Measurements from ENCODE around the gene HSPA12B. TPM values are rescaled to one million over a fixed set of nuclear protein-coding genes. Genes with fewer than 3 reads are reported as not detected.

The HSPA12B gene
- total RNA-seq, 2 experiments from 2014 or later, result not detected

DNA sequence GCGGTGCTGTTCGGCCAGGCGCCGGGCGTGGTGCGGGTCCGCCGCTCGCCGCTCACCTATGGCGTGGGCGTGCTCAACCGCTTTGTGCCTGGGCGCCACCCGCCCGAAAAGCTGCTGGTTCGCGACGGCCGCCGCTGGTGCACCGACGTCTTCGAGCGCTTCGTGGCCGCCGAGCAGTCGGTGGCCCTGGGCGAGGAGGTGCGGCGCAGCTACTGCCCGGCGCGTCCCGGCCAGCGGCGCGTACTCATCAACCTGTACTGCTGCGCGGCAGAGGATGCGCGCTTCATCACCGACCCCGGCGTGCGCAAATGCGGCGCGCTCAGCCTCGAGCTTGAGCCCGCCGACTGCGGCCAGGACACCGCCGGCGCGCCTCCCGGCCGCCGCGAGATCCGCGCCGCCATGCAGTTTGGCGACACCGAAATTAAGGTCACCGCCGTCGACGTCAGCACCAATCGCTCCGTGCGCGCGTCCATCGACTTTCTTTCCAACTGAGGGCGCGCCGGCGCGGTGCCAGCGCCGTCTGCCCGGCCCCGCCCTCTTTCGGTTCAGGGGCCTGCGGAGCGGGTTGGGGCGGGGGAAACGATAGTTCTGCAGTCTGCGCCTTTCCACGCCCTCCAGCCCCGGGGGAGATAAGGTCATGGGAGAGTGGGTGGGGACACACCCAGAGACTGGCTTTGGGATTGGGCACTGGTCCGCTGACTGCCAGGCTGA is 19.3 kb downstream of the HSPA12B start:
- H3K36me3 ChIP-seq (ENCODE audit: insufficient read depth, low read length), result peaks cover 28% of the 10 kb centered on the region; the same call in 1 of the 2 replicates
- no peaks in the 10 kb centered on the region for H3K9me2 ChIP-seq (ENCODE audit: insufficient read depth, low read length)
- CTCF ChIA-PET (ENCODE audit: unreplicated experiment), result no interaction called here
- H4K20me1 ChIP-seq (ENCODE audit: insufficient read depth, low read length), result no peaks in the 10 kb centered on the region
- H2AFZ ChIP-seq (ENCODE audit: low read length), result no peak overlapping the region
- BruUV-seq (replicated peaks), result no TSS peak
- no peak for DNase-seq (ENCODE audit: low spot score)
- POLR2A ChIA-PET, result no interaction called here
- no peaks in the 10 kb centered on the region for H3K4me1 ChIP-seq (ENCODE audit: insufficient read depth, low read length, poor library complexity, severe bottlenecking)
- intact Hi-C loops (cut with micrococcal nuclease; ENCODE audit: unreplicated experiment), result no loop called here
- no peak overlapping the region for H3K4me3 ChIP-seq (ENCODE audit: low read depth, low read length, poor library complexity, severe bottlenecking)
- TF ChIP-seq, protein P1, sequence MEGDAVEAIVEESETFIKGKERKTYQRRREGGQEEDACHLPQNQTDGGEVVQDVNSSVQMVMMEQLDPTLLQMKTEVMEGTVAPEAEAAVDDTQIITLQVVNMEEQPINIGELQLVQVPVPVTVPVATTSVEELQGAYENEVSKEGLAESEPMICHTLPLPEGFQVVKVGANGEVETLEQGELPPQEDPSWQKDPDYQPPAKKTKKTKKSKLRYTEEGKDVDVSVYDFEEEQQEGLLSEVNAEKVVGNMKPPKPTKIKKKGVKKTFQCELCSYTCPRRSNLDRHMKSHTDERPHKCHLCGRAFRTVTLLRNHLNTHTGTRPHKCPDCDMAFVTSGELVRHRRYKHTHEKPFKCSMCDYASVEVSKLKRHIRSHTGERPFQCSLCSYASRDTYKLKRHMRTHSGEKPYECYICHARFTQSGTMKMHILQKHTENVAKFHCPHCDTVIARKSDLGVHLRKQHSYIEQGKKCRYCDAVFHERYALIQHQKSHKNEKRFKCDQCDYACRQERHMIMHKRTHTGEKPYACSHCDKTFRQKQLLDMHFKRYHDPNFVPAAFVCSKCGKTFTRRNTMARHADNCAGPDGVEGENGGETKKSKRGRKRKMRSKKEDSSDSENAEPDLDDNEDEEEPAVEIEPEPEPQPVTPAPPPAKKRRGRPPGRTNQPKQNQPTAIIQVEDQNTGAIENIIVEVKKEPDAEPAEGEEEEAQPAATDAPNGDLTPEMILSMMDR (conservative IDR thresholded peaks at IDR 0.05; ENCODE audit: low read length), result no peak
- TF ChIP-seq EZH2phosphoT487 (IDR thresholded peaks at IDR 0.05; ENCODE audit: borderline replicate concordance, low read depth, low read length), result no peak
- H3K79me2 ChIP-seq (ENCODE audit: insufficient read depth, low read depth, low read length), result no peaks in the 10 kb centered on the region
- H3K4me2 ChIP-seq (ENCODE audit: low read length), result no peak overlapping the region
- no peaks in the 10 kb centered on the region for H3K9me3 ChIP-seq (ENCODE audit: low read length)
- H3K27ac ChIP-seq (ENCODE audit: low read depth, low read length, poor library complexity, severe bottlenecking), result no peak overlapping the region

DNA sequence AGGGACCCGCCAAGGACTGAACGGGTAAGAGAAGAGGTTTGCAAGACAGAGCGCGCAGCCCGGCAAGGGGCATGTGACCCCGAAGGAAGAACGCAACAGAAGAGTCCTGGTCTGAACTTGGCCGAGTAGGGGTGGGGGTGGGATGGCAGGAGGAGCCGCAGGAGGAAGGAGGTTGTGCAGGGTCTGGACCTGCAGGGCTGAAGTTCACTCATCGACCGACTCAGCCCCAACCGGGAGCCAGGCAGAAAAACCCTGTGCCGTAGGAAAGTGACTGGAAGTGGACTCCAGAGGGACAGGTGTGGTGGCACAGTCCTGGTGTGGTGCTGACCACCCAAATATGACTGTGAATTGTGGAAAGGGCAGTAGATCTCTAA is 19.9 kb downstream of the HSPA12B start:
- H3K4me2 ChIP-seq (ENCODE audit: low read length), result no peak overlapping the region
- H3K36me3 ChIP-seq (ENCODE audit: insufficient read depth, low read length), result peaks cover 31% of the 10 kb centered on the region
- intact Hi-C loops (cut with micrococcal nuclease; ENCODE audit: unreplicated experiment), result no loop called here
- H3K9me2 ChIP-seq (ENCODE audit: insufficient read depth, low read length), result no peaks in the 10 kb centered on the region
- H3K27ac ChIP-seq (ENCODE audit: low read depth, low read length, poor library complexity, severe bottlenecking), result no peak overlapping the region
- H3K4me3 ChIP-seq (ENCODE audit: low read depth, low read length, poor library complexity, severe bottlenecking), result no peak overlapping the region
- BruUV-seq (replicated peaks), result no TSS peak
- no peak for TF ChIP-seq EZH2phosphoT487 (IDR thresholded peaks at IDR 0.05; ENCODE audit: borderline replicate concordance, low read depth, low read length)
- no peaks in the 10 kb centered on the region for H4K20me1 ChIP-seq (ENCODE audit: insufficient read depth, low read length)
- DNase-seq (ENCODE audit: low spot score), result no peak
- CTCF ChIA-PET (ENCODE audit: unreplicated experiment), result interaction anchor here (0.6 kb wide), 1 partner anchor 66 kb away, joined by 3 read pairs; no protein-coding TSS in a partner anchor
- H3K9me3 ChIP-seq (ENCODE audit: low read length), result no peaks in the 10 kb centered on the region
- POLR2A ChIA-PET, result no interaction called here
- H3K4me1 ChIP-seq (ENCODE audit: insufficient read depth, low read length, poor library complexity, severe bottlenecking), result no peaks in the 10 kb centered on the region
- no peaks in the 10 kb centered on the region for H3K79me2 ChIP-seq (ENCODE audit: insufficient read depth, low read depth, low read length)
- H2AFZ ChIP-seq (ENCODE audit: low read length), result no peak overlapping the region

DNA sequence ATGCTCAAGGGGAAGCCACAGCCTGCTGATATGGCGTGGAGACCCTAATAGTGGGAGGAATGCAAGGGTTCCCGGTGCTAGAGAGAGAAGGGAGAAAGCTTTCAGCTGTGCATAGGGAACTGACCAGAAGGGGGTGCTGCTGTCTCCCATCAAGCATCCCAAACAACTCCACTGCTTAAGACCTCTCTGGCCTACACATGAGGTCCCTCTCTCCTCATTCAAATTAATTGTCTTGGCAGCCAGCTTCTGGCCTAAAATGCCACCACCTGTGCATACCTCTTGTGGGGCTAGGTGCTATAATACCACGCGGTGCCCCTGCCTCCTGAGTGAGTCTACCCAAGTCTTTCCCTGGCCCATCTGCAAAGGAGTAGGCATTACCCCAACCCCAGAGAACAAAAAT is 20.6 kb downstream of the HSPA12B start:
- Histone ChIP-seq H2AFZ (ENCODE audit: low read length) (no peak overlapping the region), H3K79me2 (ENCODE audit: insufficient read depth, low read depth, low read length) (no peaks in the 10 kb centered on the region), H3K4me3 (ENCODE audit: low read depth, low read length, poor library complexity, severe bottlenecking) (no peak overlapping the region), H3K9me2 (ENCODE audit: insufficient read depth, low read length) (no peaks in the 10 kb centered on the region), H4K20me1 (ENCODE audit: insufficient read depth, low read length) (no peaks in the 10 kb centered on the region), H3K9me3 (ENCODE audit: low read length) (no peaks in the 10 kb centered on the region), H3K4me1 (ENCODE audit: insufficient read depth, low read length, poor library complexity, severe bottlenecking) (no peaks in the 10 kb centered on the region), H3K36me3 (ENCODE audit: insufficient read depth, low read length) (peaks cover 38% of the 10 kb centered on the region), H3K4me2 (ENCODE audit: low read length) (no peak overlapping the region), H3K27ac (ENCODE audit: low read depth, low read length, poor library complexity, severe bottlenecking) (no peak overlapping the region)
- TF ChIP-seq, protein P1 (conservative IDR thresholded peaks at IDR 0.05; ENCODE audit: low read length), result peak; percentile 86
- TF ChIP-seq EZH2phosphoT487 (IDR thresholded peaks at IDR 0.05; ENCODE audit: borderline replicate concordance, low read depth, low read length), result no peak
- BruUV-seq (replicated peaks), result no TSS peak
- POLR2A ChIA-PET, result no interaction called here
- CTCF ChIA-PET (ENCODE audit: unreplicated experiment), result interaction anchor here (0.6 kb wide), 2 partner anchors 8 to 66 kb away, joined by 3 to 11 read pairs; no protein-coding TSS in a partner anchor
- intact Hi-C loops (cut with micrococcal nuclease; ENCODE audit: unreplicated experiment), result loop anchor here (1.0 kb wide), 1 partner anchor 16 kb away; no protein-coding TSS in a partner anchor
- peak; percentile 71 for DNase-seq (ENCODE audit: low spot score)

Data from OCI-LY7 (cell line).